GM21447 (cell line): ENCODE results near the gene LSR.

Experiments used
- ATAC-seq: cut with Tn5 transposase; IDR thresholded peaks from one replicate; pipeline ENCODE4 v1.9.1; 2021; ENCODE audit not compliant: unreplicated experiment

Gene LSR

DNA sequence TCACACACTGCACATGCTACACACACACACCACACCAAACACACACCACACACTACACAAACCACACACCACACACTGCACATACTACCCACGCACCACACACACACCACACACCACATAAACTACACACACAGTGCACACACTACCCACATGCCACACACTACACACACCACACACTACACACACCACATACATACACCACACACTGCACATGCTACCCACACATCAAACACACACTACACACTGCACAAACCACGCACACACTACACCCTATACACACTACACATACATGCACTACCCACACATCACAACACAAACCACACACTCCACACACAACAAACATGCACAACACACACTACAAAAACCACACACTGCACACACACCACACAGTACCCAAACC, 49.1 kb downstream of the LSR start:
- ATAC-seq = no peak

DNA sequence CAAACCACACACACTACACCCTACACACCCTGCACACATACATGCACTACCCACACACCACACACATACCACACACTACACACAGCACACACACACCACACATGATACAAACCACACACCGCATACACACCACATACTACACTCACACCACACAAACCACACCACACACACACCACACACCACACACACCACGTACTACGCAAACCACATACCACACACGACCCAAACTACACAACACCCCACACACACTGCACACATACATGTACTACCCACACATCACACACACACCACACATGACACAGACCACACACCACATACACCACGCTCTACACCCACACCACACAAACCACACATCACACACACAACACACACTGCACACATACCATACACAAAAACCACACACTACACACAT, 49.8 kb downstream of the LSR start:
- ATAC-seq = no peak

DNA sequence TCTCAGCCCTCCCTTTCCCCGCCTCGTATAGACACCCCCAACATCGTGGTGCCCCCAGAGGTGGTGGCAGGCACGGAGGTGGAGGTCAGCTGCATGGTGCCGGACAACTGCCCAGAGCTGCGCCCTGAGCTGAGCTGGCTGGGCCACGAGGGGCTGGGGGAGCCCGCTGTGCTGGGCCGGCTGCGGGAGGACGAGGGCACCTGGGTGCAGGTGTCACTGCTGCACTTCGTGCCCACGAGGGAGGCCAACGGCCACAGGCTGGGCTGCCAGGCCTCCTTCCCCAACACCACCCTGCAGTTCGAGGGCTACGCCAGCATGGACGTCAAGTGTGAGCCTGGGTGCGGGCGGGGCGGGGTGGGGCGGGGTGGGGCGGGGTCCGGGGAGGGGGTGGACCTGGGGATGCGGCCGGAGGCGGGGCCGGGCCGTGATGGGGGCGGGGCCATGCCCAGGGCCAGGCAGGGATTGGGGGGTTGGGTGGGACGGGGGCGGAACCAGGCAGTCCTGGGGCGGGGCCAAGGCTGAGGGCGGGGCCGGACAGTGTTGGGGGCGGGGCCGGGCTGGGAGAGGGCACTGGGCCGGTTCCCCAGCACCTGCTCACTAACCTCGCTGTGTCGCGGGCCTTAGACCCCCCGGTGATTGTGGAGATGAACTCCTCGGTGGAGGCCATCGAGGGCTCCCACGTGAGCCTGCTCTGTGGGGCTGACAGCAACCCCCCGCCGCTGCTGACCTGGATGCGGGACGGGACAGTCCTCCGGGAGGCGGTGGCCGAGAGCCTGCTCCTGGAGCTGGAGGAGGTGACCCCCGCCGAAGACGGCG, 50.9 kb downstream of the LSR start:
- no peak for ATAC-seq

DNA sequence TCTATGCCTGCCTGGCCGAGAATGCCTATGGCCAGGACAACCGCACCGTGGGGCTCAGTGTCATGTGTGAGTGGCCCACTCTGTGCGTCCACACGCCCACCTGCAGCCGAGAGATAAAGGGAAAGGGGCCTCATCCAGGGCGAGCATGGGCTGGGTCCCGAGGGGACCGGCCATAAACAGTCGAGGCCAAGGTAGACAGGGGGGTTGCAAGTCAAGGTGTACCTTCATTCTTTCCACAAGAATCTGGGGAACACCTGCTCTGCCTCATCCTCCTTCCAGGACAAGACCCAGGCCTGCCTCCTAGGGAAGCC, 51.5 kb downstream of the LSR start:
- ATAC-seq = no peak

DNA sequence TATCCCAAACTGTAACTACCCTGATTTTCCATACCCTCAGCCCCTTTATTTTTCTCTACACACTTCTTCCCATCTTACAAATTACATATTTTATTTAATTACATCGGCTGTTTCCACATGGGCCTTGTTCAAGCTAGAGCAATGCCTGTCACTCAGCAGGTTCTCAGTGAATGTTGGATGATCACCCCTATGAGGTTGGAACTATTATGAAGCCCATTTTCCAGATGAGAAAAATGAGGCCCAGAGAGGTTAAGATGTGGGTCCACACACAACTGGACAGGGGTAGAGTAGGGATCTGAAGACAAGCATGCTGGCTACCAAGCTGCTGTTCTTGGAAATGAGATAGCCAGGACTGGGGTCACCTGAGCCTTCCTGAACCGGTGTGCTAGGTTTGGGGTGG, 53.2 kb downstream of the LSR start:
- ATAC-seq = no peak

DNA sequence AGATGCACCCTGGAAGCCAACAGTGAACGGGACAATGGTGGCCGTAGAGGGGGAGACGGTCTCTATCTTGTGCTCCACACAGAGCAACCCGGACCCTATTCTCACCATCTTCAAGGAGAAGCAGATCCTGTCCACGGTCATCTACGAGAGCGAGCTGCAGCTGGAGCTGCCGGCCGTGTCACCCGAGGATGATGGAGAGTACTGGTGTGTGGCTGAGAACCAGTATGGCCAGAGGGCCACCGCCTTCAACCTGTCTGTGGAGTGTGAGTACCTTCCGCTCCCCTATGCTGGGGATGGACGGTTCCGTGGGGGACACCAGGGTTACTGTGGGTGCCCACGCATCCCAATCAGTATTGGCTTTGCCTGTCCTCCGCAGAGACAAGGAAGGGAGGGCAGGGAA, 53.6 kb downstream of the LSR start:
- no peak for ATAC-seq

DNA sequence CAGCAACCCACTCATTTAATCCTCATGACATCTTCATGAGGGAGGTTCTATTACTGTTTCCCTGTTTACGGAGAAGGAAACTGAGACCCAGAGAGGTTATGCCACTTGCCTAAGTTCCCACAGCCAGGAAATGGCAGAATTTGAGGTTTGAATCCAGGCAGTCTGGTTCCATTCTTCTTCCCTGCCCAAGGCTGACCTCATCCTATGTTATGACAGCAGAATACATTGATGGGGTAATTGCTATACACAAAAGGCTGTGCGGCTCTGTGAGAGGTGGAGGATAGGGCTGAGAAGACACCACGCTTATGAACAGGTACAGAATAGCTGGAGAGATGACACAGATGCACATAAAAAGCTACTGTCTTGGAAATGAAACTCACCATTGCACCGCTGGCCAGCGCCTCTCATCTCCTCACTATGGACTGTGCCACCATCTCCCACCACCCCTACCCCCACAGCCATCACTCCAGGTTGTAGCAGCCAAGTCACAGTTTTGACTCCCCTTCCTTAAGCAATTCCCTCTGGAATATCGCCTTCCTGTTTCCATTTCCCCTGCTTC, 54.6 kb downstream of the LSR start:
- ATAC-seq = no peak

DNA sequence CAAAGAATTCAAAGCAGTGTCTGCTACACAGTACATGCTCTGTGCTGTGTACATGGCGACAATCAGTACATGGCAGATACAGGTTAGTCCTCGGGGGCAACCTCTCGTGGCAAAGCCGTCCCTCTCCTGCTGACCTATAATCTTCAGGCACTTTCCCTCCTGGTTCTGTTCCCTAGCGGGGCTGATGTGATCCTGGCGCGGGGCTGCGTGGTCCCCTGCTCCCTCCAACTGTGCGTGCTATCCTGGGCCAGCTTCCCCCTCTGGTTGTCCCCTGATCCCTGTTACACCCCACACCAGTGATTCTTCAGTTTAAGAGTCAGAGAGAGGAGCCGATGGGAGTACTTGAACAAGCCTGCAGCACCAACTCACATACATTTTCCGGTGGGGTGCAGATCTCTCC, 55.2 kb downstream of the LSR start:
- no peak for ATAC-seq

DNA sequence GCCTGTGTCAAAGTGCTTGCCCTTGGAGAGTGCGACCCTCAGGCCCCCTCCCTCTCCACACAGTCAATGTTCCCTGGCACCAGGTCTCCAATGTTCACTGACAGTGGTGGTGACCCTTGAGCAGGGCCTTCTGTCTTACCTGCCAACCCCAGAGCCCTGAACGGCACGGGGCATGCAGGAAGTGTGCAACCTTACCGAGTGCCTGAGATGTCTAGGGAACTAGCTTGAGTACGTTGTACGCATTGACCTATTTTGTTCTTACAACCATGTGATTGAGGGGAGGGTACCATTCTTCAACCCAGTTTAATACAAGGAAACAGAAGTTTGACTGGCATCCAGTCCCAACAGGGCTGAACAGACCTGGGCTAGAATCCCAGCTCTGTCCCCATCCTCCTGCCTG, 56.4 kb downstream of the LSR start:
- no peak for ATAC-seq

DNA sequence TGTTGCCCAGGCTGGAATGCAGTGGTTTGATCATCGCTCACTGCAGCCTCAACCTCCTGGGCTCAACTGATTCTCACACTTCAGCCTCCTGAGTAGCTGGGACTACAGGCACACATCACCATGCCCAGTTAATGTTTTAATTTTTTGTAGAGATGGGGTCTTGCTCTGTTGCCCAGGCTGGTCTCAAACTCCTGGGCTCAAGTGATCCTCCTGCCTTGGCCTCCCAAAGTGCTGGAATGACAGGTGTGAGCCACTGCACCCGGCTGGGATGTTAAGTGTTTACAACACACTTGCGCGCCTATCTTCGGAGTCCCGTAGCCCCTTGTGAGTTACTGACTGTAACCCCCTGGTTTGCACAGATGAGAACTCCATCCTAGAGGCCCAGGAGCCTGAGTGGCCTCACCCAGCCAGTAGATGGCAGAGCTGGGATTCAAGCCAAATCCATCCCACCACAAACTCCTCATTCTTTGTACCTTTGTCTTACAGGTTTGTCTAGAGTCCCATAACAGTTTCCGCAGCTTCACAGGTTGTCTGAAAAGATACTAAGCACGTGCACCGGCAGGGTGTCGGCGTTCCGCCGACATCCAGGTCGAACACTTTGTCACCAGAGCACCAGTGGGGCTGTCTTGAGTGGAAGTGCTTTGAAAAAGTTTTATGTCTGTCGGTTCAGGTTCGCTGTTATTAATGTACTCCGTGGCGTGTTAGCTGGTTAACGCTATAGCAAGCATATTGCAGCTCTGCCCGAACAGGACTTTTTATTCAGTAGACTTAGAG, 57.9 kb downstream of the LSR start:
- no peak for ATAC-seq

DNA sequence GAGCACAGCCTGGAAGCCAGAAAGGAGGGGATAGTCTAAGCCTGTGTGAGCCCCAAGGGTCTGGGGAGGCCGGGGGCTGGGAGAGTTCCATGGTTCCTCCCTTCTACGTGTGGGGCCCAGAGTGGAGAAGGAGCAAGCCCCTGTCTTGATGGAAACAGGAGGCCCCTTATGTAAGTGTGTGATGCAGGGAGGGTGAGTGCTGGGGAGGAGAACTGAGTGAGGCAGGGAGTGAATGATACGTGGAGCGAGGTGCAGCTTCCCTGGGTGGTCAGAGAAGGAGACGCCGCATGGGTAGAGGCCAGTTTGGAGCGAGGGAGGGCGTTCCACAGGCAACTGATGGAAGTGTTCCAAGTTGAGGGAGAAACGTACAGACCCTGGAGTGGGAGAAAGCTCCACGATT, 59.1 kb downstream of the LSR start:
- ATAC-seq = no peak

DNA sequence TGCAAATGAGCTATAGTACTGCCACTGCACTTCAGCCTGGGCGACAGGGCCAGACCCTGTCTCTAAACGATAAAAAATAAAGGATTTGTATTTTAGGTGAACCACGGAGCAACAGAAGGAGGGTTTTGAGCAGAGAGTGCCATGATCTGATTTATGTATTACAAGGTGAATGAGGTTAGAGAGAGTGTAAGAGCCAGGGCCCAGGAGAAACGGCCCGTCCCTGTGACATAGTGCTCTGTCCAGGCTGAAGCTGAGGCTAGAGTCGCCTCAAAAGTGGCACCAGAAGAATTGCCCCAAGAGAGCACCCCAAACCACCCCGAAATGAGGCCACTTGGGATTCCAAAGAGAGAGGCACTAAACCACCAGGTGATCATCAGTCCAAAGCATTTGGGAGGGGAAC, 60.1 kb downstream of the LSR start:
- no peak for ATAC-seq

DNA sequence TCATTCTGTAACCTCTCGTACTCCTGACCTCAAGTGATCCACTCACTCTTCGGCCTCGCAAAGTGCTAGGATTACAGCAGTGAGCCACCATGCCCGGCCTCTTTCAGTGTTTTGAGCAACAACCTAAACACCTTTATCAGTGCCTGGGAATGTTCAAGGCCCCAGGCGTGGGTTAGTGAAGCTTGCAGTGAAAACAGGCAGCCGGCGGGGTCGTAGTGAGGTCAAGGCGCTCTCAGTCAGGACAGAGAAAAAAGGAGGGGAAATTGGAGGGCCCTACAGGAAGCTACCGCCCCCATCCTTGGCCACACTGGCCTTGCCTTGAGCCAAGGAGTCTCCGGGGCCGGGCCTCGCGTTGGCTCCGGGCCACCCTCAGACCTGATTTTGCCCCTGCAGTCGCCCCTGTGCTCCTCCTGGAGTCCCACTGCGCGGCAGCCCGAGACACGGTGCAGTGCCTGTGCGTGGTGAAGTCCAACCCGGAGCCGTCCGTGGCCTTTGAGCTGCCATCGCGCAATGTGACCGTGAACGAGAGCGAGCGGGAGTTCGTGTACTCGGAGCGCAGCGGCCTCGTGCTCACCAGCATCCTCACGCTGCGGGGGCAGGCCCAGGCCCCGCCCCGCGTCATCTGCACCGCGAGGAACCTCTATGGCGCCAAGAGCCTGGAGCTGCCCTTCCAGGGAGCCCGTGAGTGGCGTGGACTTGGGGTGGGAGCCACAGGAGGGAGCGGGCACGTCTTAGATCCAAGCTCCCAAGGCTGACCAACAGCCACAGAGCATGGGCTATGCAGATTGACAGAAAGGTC, 60.9 kb downstream of the LSR start:
- ATAC-seq = no peak

DNA sequence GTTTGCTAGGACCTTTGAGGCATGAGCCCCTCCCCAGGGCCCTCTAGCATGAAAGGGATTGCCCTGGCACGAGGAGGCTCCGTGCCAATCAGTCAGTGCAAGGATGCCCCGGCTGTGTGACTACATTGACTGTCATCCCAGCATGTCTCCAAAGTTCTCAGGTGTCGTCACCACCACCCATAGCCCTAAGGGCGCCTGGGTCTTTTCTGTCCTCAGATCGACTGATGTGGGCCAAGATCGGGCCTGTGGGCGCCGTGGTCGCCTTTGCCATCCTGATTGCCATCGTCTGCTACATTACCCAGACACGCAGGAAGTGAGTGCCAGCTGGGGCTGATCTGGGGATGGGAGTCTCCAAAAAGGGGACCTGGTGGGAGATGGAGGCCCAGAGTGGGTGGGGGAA, 61.5 kb downstream of the LSR start:
- no peak for ATAC-seq

DNA sequence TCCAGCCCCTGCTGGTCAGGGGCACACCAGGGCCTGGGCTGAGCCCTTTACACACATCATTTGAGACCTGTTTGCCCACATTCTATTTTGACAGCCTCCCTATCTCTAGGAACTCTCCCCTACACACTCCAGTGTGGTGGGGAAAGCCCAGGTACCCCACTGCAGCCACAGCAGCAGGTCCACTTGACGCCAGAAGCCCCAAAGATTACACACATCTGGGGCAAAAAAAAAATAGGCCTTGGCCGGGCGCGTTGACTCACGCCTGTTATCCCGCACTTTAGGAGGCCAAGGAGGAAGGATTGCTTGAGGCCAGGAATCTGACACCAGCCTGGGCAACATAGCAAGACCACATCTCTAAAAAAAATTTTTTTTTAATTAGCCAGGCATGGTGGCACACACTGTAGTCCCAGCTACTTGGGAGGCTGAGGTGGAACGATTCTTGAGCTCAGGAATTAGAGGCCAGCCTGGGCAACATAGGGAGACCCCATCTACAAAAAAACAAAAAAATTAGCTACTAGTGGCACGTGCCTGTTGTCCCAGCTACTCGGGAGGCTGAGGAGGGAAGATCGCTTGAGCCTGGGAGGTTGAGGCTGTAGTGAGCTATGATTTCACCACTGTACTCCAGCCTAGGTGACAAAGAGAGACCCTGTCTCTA, 62.1 kb downstream of the LSR start:
- no peak for ATAC-seq

DNA sequence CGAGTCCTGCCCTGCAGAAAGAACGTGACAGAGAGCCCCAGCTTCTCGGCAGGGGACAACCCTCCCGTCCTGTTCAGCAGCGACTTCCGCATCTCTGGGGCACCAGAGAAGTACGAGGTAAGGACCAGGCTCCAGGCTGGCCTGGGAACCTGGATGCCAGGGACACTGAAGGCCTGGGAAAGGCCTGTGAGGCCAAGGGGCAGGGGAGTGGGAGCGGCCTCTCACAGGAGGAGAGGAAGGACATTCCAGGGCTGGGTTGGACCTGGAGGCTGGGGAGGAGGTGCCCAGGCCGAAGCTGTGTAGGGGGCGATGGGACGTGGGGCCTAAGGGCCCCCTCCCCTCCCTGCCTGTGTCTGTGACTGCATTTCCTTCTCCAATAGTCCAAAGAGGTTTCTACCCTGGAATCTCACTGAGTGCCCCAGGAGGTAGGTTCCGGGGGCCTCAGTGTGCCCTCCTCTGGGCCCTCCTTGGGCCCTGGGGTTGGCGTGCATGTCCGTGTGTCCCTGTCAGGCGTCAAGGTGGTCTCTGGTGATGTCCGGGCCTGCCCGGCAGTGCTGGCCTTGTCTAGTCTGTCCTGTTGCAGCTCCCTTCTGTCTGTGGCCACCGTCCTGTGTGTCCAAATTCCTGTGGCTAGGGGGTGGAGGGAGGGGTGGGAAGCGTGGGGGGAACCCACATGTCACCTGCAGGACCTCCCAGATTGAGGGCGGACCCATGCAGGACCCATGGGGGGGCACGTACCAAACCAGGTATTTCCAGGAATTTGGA, 63.3 kb downstream of the LSR start:
- ATAC-seq = no peak

DNA sequence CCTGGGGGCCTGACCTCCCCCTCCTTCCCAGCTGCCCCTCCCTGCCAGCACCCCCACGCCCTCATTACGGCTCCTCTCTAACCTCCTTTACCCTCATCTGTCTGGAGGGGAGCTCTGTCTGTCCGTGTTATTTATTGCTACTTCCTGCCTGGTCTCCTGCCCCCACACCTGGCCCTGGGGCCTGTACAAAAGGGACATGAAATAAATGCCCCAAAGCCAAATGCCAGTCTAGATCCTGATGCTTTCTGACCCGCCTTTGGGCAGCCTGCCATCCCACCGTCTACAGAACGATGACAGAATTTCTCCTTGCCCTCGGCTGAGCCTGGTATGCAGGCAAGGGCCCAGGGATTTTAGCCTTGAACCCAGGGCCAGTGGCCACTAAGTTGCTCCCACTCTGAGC, 64.8 kb downstream of the LSR start:
- no peak for ATAC-seq

DNA sequence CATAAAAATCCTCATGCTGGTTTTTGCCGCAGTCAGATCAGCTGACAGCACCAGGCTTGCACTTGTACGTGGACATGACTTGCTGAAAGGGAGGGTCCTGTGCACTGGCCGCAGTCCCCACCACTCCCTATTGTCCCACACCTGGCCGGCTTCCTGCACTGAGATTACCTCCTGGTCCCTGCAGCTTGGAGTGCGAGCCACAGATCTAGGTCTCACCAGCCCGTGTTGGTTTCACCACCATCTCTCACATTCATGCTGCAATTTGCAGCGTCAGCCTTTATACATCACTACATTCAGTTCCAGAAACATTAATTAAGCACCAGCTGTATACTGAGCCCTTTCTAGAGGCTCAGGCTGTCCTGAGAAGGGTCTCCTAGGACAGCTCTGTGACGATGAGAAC, 65.2 kb downstream of the LSR start:
- no peak for ATAC-seq

DNA sequence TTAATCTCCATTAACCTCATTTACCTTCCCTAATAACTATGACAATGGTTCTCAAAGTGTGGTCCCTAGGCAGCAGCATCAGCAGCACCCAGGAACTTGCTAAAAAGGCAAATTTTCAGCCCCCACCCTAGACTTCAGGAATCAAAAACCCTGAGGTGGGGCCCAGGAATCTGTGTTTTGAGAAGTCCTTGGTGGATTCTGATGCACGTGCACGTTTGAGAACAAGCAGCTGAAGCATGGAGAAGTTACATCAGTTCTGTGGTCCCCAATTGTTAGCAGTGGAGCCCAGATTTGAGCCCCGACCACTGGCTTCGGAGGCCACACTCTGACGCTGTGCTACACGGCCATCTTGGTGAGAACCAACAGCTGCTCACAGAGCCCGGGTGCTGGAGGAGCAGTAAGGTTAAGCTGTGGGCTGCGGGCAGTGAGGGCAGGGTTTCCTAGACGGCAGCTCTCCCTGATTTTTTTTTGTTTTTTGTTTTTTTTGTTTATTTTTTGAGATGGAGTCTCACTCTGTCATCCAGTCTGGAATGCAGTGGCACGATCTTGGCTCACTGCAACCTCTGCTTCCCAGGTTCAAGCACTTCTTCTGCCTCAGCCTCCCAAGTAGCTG, 66.2 kb downstream of the LSR start:
- no peak for ATAC-seq

DNA sequence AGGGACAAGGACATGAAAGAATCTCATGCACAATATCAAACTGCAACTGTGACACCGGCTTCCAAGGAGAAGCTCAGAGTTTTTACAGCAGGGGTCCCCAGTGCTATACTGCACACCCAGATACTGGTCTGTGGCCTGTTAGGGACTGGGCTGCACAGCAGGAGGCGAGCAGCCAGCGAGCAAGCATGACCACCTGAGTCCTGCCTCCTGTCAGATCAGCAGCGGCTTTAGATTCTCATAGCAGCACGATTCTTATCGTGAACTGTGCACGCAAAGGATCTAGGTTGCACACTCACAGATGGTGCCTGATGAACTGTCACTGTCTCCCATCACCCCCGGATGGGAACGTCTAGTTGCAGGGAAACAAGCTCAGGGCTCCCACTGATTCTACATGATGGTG, 67.1 kb downstream of the LSR start:
- ATAC-seq = no peak
